HEK293T (cell line): Measurements from ENCODE around the gene ZNF346.

ENCODE experiments used
- CTCF ChIA-PET: fragments of 350-600 bp; formaldehyde crosslinking; extraction: SDS; loops from one replicate; lab custom pipeline; 2021; ENCODE audit warnings: antibody characterized with exemption, inconsistent platforms; lab: Yijun Ruan, JAX
- POLR2A ChIA-PET: fragments of 350-600 bp; formaldehyde crosslinking; extraction: SDS; loops from one replicate; lab custom pipeline; 2020; ENCODE audit warnings: antibody characterized with exemption, inconsistent platforms; lab: Yijun Ruan, JAX
- DNase-seq: peaks from one replicate; pipeline ENCODE4 v3.0.0; 2012; ENCODE audit warnings: mixed read lengths; ENCODE audit errors: extremely low spot score
- ARNT ChIP-seq: fragments of 450-650 bp; IDR thresholded peaks from 2 replicates; pipeline ENCODE4 v1.6.1; 2017; ENCODE audit warnings: mild to moderate bottlenecking
- BHLHE40 ChIP-seq: fragments of 450-650 bp; IDR thresholded peaks from 2 replicates; pipeline ENCODE4 v1.6.1; 2016; ENCODE audit warnings: mild to moderate bottlenecking, moderate library complexity, borderline replicate concordance
- CTBP1 ChIP-seq: fragments of 450-650 bp; IDR thresholded peaks from 2 replicates; pipeline ENCODE4 v1.6.1; 2016; ENCODE audit warnings: borderline replicate concordance
- ELF4 ChIP-seq: fragments of 450-650 bp; IDR thresholded peaks from 2 replicates; pipeline ENCODE4 v1.6.1; 2017; ENCODE audit warnings: antibody characterized with exemption
- FOXA1 ChIP-seq: fragments of 450-650 bp; IDR thresholded peaks from 2 replicates; pipeline ENCODE4 v1.6.1; 2016; ENCODE audit warnings: mild to moderate bottlenecking
- FOXK2 ChIP-seq: fragments of 450-650 bp; IDR thresholded peaks from 2 replicates; pipeline ENCODE4 v1.6.1; 2016; ENCODE audit warnings: mild to moderate bottlenecking
- FOXM1 ChIP-seq: fragments of 450-650 bp; IDR thresholded peaks from 2 replicates; pipeline ENCODE4 v1.6.1; 2017; ENCODE audit warnings: mild to moderate bottlenecking, borderline replicate concordance
- HDGF ChIP-seq: fragments of 450-650 bp; IDR thresholded peaks from 2 replicates; pipeline ENCODE4 v1.6.1; 2017; ENCODE audit warnings: antibody characterized with exemption, borderline replicate concordance
- L3MBTL2 ChIP-seq: fragments of 450-650 bp; conservative IDR thresholded peaks from 2 replicates; pipeline ENCODE4 v1.6.1; 2016; ENCODE audit warnings: mild to moderate bottlenecking
- LEF1 ChIP-seq: fragments of 450-650 bp; IDR thresholded peaks from 2 replicates; pipeline ENCODE4 v1.6.1; 2017; ENCODE audit warnings: mild to moderate bottlenecking, borderline replicate concordance
- NFRKB ChIP-seq: fragments of 450-650 bp; IDR thresholded peaks from 2 replicates; pipeline ENCODE4 v1.6.1; 2016; ENCODE audit warnings: mild to moderate bottlenecking, moderate library complexity
- SP1 ChIP-seq: fragments of 450-650 bp; IDR thresholded peaks from 2 replicates; pipeline ENCODE4 v1.6.1; 2017
- SUZ12 ChIP-seq: fragments of 450-650 bp; IDR thresholded peaks from 2 replicates; pipeline ENCODE4 v1.6.1; 2016; ENCODE audit warnings: mild to moderate bottlenecking
- TARDBP ChIP-seq: fragments of 450-650 bp; IDR thresholded peaks from 2 replicates; pipeline ENCODE4 v1.6.1; 2016
- ZNF384 ChIP-seq: fragments of 450-650 bp; IDR thresholded peaks from 2 replicates; pipeline ENCODE4 v1.6.1; 2016
- TF ChIP-seq, protein P1 (sequence below): fragments of 450-650 bp; IDR thresholded peaks from 2 replicates; pipeline ENCODE4 v1.6.1; 2016

ZNF346 gene

DNA sequence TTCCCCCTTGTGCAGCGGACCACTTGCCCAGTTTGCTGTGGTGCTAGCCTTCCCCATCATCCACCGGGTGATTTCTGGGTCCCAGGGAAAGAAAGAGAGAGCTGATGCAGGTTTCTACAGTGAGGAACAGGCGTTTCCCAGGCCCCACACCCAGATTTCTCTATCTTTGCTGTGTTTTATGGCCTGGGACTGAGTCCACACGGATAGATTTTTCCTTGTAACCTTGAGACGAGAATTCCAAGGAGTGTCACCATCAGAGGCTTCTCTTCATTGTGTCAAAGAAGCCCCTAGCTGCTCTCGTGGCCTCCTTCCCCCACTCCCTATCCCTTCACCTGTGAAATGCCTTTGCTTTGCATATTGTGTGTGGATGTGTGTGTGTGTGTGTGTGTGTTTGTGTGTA is 43.0 kb downstream of the ZNF346 start:
- POLR2A ChIA-PET: no interaction called here
- CTCF ChIA-PET: interaction anchor here (1.3 kb wide), 1 partner anchor 47 kb away, joined by 3 read pairs; no protein-coding TSS in a partner anchor
- DNase-seq: no peak
- TF ChIP-seq TARDBP (no peak), ZNF384 (no peak), SP1 (no peak), FOXA1 (no peak)
- TF ChIP-seq, protein P1, sequence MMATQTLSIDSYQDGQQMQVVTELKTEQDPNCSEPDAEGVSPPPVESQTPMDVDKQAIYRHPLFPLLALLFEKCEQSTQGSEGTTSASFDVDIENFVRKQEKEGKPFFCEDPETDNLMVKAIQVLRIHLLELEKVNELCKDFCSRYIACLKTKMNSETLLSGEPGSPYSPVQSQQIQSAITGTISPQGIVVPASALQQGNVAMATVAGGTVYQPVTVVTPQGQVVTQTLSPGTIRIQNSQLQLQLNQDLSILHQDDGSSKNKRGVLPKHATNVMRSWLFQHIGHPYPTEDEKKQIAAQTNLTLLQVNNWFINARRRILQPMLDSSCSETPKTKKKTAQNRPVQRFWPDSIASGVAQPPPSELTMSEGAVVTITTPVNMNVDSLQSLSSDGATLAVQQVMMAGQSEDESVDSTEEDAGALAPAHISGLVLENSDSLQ: no peak

DNA sequence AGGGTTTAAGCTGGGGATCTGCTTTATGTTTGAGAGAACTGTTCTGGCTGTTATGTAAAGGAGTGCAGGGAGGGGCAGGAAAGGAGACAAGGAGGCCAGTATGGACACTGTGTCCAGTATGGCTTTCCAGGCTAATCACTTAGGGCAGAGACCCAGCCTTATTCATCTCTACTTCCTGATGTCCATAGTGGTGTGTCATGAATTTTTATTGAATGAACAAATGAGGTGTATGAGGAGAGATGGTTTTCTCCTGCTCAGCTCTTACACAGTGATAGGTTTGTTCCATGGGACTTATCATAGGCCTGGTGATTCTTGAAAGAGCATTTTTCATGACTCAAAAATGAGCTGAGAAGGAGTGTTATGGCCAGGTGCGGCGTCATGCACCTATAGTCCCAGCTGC is 43.7 kb downstream of the ZNF346 start:
- ChIA-PET POLR2A (no interaction called here), CTCF (interaction anchor here (1.3 kb wide), 1 partner anchor 46 kb away, joined by 3 read pairs; no protein-coding TSS in a partner anchor)
- no peak for DNase-seq
- TF ChIP-seq BHLHE40: no peak
- no peak for TF ChIP-seq HDGF
- TF ChIP-seq ELF4: no peak
- no peak for TF ChIP-seq FOXK2
- TF ChIP-seq NFRKB: no peak
- no peak for TF ChIP-seq CTBP1

DNA sequence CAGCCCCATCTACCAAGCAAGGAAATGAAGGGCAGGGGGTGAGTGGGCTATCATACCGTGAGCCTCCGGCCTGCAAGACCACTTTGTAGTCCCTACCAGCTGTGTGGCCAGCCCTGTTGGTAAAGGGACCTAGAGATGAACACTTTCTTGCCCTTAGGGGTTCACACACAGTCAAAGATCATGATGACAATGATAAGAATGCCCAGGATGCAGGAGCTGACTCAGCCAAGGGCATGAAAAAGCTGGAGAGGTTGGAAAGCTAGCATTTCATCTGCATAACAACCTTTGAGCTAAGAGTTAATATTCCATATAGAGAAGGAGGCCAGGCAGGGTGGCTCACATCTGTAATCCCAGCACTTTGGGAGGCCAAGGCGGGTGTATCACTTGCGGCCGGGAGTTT is 45.0 kb downstream of the ZNF346 start:
- TF ChIP-seq FOXA1 (no peak), ZNF384 (no peak), SUZ12 (no peak), BHLHE40 (no peak), TARDBP (no peak), ELF4 (no peak), ARNT (no peak), NFRKB (no peak), L3MBTL2 (no peak), HDGF (no peak), LEF1 (no peak)
- TF ChIP-seq, protein P1: no peak
- POLR2A ChIA-PET: no interaction called here
- no peak for DNase-seq
- CTCF ChIA-PET: interaction anchor here (1.2 kb wide), 1 partner anchor 45 kb away, joined by 6 read pairs; no protein-coding TSS in a partner anchor

DNA sequence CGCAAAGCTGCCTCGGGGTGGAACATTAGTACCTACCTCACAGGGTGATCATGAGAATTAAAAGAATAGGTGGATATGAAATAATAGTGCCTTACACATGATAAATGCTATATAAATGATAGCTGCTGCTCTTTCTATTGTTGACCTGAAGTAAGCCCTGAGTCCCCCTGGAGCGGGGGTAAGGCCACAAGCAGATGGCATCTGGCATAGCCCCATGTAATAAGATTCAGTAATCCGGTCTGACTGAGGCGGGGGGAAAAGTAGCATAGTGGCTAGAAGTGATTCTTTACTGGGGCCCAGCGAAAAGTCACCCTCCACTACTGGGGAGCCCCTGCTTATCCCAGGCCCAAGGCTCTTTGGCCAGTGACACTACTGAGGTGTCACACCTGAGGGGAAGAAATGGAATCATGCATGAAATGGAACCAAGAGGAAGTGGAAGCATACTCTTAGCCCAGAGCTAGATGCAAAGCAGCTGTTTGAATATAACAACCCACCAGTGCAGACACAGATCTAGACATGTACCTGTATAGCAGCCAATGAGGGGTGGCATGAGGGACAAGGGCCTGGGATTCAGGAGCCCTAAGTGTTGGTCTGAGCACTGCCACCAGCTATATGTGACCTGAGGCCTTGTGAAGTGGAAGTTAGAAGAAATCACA is 48.2 kb downstream of the ZNF346 start:
- DNase-seq: no peak
- ChIA-PET POLR2A (interaction anchor here (1.6 kb wide), 1 partner anchor 41 kb away, joined by 6 read pairs; no protein-coding TSS in a partner anchor), CTCF (interaction anchor here (0.5 to 6.4 kb wide), 9 partner anchors 10 to 413 kb away, joined by 3 to 71 read pairs (median 5); partner anchors contain the start of genes FGFR4 and ZNF346)
- no peak for TF ChIP-seq FOXM1
- no peak for TF ChIP-seq SUZ12

DNA sequence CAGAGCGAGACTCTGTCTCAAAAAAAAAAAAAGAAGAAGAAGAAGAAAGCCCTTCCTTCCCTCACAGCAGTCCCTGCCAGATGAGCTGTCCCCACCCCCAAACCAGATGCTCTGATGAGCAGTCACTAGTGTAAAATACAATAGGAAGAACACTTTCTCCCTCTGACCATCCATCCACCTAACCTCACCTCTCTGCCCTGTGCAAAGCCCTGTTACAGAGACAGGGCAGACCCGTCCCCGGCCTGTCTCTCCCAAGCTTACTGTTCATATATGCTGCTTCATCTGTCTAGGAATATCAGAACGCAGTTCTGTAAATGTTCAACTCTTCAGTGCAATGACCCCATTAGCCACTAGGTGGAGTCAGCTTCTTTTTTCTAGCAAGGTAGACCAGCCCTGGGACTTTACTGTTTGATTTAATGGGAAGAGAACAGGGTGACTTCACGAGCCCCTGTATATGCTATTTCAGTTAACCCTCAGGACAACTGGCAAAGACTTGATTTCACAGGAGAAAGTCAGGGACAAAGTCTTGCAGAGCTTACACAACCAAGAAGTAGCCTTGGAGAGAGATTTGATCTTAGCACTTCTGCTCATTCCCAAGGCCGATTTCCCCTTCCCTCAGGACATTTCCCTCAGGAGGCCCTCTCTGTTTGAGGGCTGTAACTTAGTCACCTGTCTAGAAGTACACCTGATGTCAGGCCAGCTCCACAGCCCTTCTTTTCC is 49.3 kb downstream of the ZNF346 start:
- ChIA-PET POLR2A (interaction anchor here (1.0 to 1.6 kb wide), 4 partner anchors 10 to 42 kb away, joined by 3 to 6 read pairs (median 4); partner anchors contain the start of gene FGFR4), CTCF (interaction anchor here (0.6 to 6.4 kb wide), 19 partner anchors 8 to 411 kb away, joined by 3 to 71 read pairs (median 4); partner anchors contain the start of gene FGFR4)
- peak; percentile 79 for DNase-seq
- no peak for TF ChIP-seq BHLHE40
- no peak for TF ChIP-seq NFRKB
- no peak for TF ChIP-seq L3MBTL2
- TF ChIP-seq SUZ12: no peak
- TF ChIP-seq LEF1: no peak
- no peak for TF ChIP-seq FOXA1
- no peak for TF ChIP-seq ARNT
- no peak for TF ChIP-seq ZNF384
- no peak for TF ChIP-seq CTBP1
- TF ChIP-seq TARDBP: no peak

DNA sequence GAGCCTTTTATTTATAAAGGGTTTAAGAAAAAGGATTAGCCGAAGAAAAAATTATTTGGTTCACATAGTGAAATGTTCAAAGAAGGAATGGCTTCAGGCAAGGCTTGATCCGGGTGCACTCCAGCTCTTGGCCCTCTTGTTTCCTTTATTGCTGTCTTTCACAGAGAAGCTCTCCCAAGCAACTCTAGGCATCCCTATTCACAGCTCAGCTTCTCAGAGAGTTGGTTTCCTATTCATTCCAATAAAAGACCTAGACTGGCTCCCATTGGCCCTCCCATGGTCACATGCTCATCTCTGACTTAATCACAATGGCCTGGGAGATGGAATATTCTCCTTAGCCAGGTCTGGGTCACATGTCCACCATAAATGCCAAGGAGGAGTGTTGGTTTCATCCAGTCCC is 54.8 kb downstream of the ZNF346 start:
- TF ChIP-seq SP1 (no peak), BHLHE40 (no peak)
- ChIA-PET CTCF (no interaction called here), POLR2A (interaction anchor here (0.7 kb wide), 1 partner anchor 8 kb away, joined by 3 read pairs; no protein-coding TSS in a partner anchor)
- DNase-seq: peak; percentile 49

DNA sequence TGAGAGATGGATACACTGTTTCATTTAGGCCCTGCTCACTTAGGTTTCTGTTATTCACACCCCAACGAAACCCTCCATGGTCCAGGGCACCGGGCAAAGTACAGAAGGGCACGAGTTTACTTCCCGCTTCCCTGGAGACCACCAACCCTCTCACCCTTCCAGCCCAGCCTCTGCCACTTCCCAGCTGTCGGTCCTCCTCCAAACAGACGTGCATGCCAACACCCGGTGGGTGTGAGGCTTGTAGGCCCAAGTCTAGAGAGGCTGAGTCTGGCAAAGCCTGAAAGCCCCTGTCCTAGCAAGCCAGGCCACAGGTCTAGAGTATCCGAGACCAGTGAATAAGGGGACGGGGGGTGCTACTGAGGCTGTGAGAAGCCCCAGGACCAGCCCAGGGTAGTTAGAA is 57.1 kb downstream of the ZNF346 start:
- TF ChIP-seq ELF4 (no peak), HDGF (no peak), SUZ12 (no peak), ZNF384 (no peak)
- ChIA-PET CTCF (interaction anchor here (1.3 kb wide), 1 partner anchor 8 kb away, joined by 6 read pairs; no protein-coding TSS in a partner anchor), POLR2A (no interaction called here)
- no peak for DNase-seq
